Mucosa of stomach (tissue), 1 donor: ENCODE data around the gene AGPAT4.
"Not testable (repeated sequence)": the region's sequence is repeated elsewhere in the genome, so short reads cannot be mapped to it uniquely, and the experiment has no call there.

Experiments
- H3K27me3 ChIP-seq: one replicate; pipeline ENCODE4 v1.7.0; 2013; ENCODE audit warnings: mild to moderate bottlenecking, low read length; ENCODE audit not compliant: control insufficient read depth, insufficient read depth
- H3K36me3 ChIP-seq: one replicate; pipeline ENCODE4 v1.7.0; 2013; ENCODE audit warnings: low read length; ENCODE audit not compliant: control insufficient read depth, insufficient read depth
- H3K4me1 ChIP-seq: one replicate; pipeline ENCODE4 v1.7.0; 2013; ENCODE audit warnings: mild to moderate bottlenecking, low read length; ENCODE audit not compliant: control insufficient read depth, insufficient read depth
- H3K4me3 ChIP-seq: one replicate; pipeline ENCODE4 v1.7.0; 2013; ENCODE audit warnings: low read length
- H3K9ac ChIP-seq: one replicate; pipeline ENCODE4 v1.7.0; 2013; ENCODE audit warnings: mild to moderate bottlenecking, low read length, moderate library complexity
- H3K9me3 ChIP-seq: one replicate; pipeline ENCODE4 v1.7.0; 2013; ENCODE audit warnings: mild to moderate bottlenecking, low read length, moderate library complexity; ENCODE audit not compliant: control insufficient read depth
- donor health status: Pancreatic carcinoma.

AGPAT4 gene

GRCh38 chr6:161186173-161186769 is 87.6 kb downstream of the AGPAT4 start:
- H3K36me3 ChIP-seq: no peaks in the 10 kb centered on the region
- no peak overlapping the region for H3K9ac ChIP-seq
- H3K9me3 ChIP-seq: no peaks in the 10 kb centered on the region
- no peaks in the 10 kb centered on the region for H3K4me1 ChIP-seq
- H3K4me3 ChIP-seq: no peak overlapping the region
- H3K27me3 ChIP-seq: no peaks in the 10 kb centered on the region

DNA sequence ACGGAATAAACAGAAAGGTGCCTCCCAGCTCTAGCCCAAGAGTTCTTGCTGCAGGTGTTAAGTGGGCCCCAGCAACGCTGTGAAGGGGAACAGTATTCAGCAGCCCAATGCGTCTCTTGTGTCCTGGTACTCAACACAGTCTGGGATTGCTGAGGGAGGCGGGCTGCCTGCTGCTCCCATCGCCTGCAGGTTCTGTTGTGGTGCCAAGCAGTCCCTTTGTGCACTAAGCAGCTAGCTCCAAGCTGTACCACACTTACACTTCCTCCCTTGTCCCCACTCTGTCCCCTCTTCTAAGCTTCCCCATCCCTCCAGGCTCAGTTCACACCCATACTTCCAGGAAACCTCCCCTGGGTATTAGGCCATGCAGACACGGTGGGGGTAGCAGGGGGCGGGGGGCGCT is 92.7 kb downstream of the AGPAT4 start:
- Histone ChIP-seq H3K4me1 (no peaks in the 10 kb centered on the region), H3K9ac (no peak overlapping the region), H3K9me3 (no peaks in the 10 kb centered on the region), H3K36me3 (no peaks in the 10 kb centered on the region), H3K4me3 (no peak overlapping the region), H3K27me3 (no peaks in the 10 kb centered on the region)

DNA sequence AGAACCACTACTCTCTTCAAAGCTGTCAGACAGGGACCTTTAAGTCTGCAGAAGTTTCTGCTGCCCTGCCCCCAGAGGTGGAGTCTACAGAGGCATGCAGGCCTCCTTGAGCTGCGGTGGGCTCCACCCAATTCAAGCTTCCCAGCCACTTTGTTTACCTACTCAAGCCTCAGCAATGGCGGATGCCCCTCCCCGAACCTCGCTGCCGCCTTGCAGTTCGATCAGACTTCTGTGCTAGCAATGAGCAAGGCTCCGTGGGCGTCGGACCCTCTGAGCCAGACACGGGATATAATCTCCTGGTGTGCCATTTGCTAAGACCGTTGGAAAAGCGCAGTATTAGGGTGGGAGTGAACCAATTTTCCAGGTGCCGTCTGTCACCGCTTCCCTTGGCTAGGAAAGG is 95.7 kb downstream of the AGPAT4 start:
- H3K4me3 ChIP-seq, H3K36me3 ChIP-seq, H3K9me3 ChIP-seq, H3K4me1 ChIP-seq, H3K9ac ChIP-seq, H3K27me3 ChIP-seq: not testable (repeated sequence)

- H3K9ac ChIP-seq, H3K9me3 ChIP-seq, H3K4me1 ChIP-seq, H3K27me3 ChIP-seq, H3K36me3 ChIP-seq, H3K4me3 ChIP-seq: not testable (repeated sequence)
Measured at GRCh38 chr6:161176428-161176827, 97.4 kb downstream of the AGPAT4 start.

- not testable (repeated sequence) for H3K9ac ChIP-seq, H3K36me3 ChIP-seq, H3K9me3 ChIP-seq, H3K4me1 ChIP-seq, H3K4me3 ChIP-seq, H3K27me3 ChIP-seq
Measured at GRCh38 chr6:161172769-161173168, 101.1 kb downstream of the AGPAT4 start.

- Histone ChIP-seq H3K36me3 (no peaks in the 10 kb centered on the region), H3K4me1 (no peaks in the 10 kb centered on the region), H3K9me3 (no peaks in the 10 kb centered on the region), H3K9ac (no peak overlapping the region), H3K27me3 (no peaks in the 10 kb centered on the region), H3K4me3 (no peak overlapping the region)
Measured at GRCh38 chr6:161171207-161171606, 102.7 kb downstream of the AGPAT4 start.

DNA sequence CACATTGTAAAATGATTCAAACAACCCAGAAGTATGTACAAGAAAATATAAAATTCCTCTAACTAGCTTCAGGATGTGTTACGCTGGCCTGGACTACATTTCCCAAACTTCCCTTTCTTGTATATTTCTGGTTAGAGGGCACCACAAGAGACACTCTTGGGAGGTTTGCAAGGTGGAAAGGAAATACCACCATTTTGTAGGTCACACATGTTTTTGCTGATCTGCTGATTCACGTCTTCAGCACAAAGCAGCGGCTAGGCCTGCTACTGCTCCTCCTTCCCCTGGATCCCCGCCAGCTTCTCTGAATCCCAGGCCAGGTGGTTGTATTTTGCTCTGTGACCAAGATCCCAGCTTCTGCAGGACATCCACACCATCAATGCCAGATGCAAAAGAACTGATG is 104.2 kb downstream of the AGPAT4 start:
- no peaks in the 10 kb centered on the region for H3K4me1 ChIP-seq
- H3K9me3 ChIP-seq: no peaks in the 10 kb centered on the region
- H3K9ac ChIP-seq: no peak overlapping the region
- H3K36me3 ChIP-seq: no peaks in the 10 kb centered on the region
- H3K4me3 ChIP-seq: no peak overlapping the region
- no peaks in the 10 kb centered on the region for H3K27me3 ChIP-seq

GRCh38 chr6:161169035-161169434 is 104.8 kb downstream of the AGPAT4 start:
- Histone ChIP-seq H3K9ac (no peak overlapping the region), H3K4me3 (no peak overlapping the region), H3K36me3 (no peaks in the 10 kb centered on the region), H3K4me1 (no peaks in the 10 kb centered on the region), H3K27me3 (no peaks in the 10 kb centered on the region), H3K9me3 (no peaks in the 10 kb centered on the region)

DNA sequence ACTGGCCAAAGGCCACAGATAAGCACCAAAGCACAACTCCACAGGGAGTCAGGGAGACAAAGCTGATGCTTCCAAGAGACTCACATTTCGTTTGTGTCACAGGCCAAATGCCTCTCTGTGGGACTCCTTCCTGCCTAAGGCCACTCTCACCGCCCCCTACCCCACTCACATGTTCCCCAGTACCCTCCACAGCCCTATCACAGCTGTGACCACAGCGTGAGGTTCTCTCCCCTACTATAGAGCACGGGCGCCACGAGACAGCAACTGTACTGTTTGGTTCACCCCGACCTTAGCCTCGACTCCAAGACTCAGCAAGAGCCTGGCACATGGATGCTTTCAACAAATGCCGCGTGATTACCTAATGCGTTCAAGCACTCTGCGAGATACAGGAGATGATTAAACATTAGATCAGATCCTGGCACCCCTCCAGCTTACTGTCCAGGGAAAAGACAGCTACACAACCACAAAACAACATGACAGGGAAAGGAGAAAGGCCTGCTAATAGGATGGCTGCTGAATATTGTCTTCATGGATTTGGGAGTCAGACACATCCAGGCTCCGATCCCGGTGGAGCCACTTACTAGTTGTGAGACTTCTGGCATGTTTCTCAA is 105.5 kb downstream of the AGPAT4 start:
- H3K9ac ChIP-seq: no peak overlapping the region
- no peak overlapping the region for H3K4me3 ChIP-seq
- no peaks in the 10 kb centered on the region for H3K9me3 ChIP-seq
- no peaks in the 10 kb centered on the region for H3K27me3 ChIP-seq
- H3K36me3 ChIP-seq: no peaks in the 10 kb centered on the region
- H3K4me1 ChIP-seq: no peaks in the 10 kb centered on the region

GRCh38 chr6:161166677-161167076 is 107.2 kb downstream of the AGPAT4 start:
- H3K4me3 ChIP-seq: no peak overlapping the region
- no peaks in the 10 kb centered on the region for H3K9me3 ChIP-seq
- no peaks in the 10 kb centered on the region for H3K4me1 ChIP-seq
- no peaks in the 10 kb centered on the region for H3K36me3 ChIP-seq
- no peak overlapping the region for H3K9ac ChIP-seq
- H3K27me3 ChIP-seq: no peaks in the 10 kb centered on the region

GRCh38 chr6:161166176-161166575 is 107.7 kb downstream of the AGPAT4 start:
- Histone ChIP-seq H3K36me3 (no peaks in the 10 kb centered on the region), H3K4me3 (no peak overlapping the region), H3K9ac (no peak overlapping the region), H3K9me3 (no peaks in the 10 kb centered on the region), H3K27me3 (no peaks in the 10 kb centered on the region), H3K4me1 (no peaks in the 10 kb centered on the region)

GRCh38 chr6:161164182-161164625 is 109.7 kb downstream of the AGPAT4 start:
- Histone ChIP-seq H3K4me3 (no peak overlapping the region), H3K9ac (no peak overlapping the region), H3K4me1 (no peaks in the 10 kb centered on the region), H3K9me3 (no peaks in the 10 kb centered on the region), H3K27me3 (no peaks in the 10 kb centered on the region), H3K36me3 (no peaks in the 10 kb centered on the region)
